CD4-positive, alpha-beta T cell treated with Interleukin-12 subunit alpha and Interleukin-12 subunit beta, for 1 hour (primary cell): ENCODE data around the gene NLRP2B.
"Not testable (repeated sequence)": the region's sequence is repeated elsewhere in the genome, so short reads cannot be mapped to it uniquely, and the experiment has no call there.

Source experiments
- DNase-seq: peaks from one replicate; pipeline ENCODE4 v3.0.0-alpha.2; 2020

NLRP2B gene

GRCh38 chrX:57680160-57680559 lies at the start of gene NLRP2B:
TSS of gene NLRP2B (minus strand) at chrX:57680260.
- no peak for DNase-seq

GRCh38 chrX:57725995-57726394 lies 45.9 kb upstream of the NLRP2B start:
- not testable (repeated sequence) for DNase-seq

- no peak for DNase-seq
Observed at GRCh38 chrX:57681341-57681740, 1.3 kb upstream of the NLRP2B start.

GRCh38 chrX:57678686-57679428 lies 1.2 kb downstream of the NLRP2B start:
- DNase-seq = no peak

GRCh38 chrX:57677132-57677858 lies 2.8 kb downstream of the NLRP2B start:
- no peak for DNase-seq

- no peak for DNase-seq
Observed at GRCh38 chrX:57675320-57675719, 4.7 kb downstream of the NLRP2B start.

- DNase-seq = no peak
Observed at GRCh38 chrX:57674861-57675260, 5.2 kb downstream of the NLRP2B start.

GRCh38 chrX:57669961-57670360 lies 10.1 kb downstream of the NLRP2B start:
- DNase-seq = no peak

- no peak for DNase-seq
Observed at GRCh38 chrX:57667010-57667409, 13.1 kb downstream of the NLRP2B start.

GRCh38 chrX:57655065-57655464 lies 25.0 kb downstream of the NLRP2B start:
- no peak for DNase-seq

GRCh38 chrX:57652705-57653104 lies 27.4 kb downstream of the NLRP2B start:
- no peak for DNase-seq

- DNase-seq = no peak
Observed at GRCh38 chrX:57651169-57651919, 28.7 kb downstream of the NLRP2B start.

- DNase-seq = no peak
Observed at GRCh38 chrX:57647020-57647419, 33.0 kb downstream of the NLRP2B start.

GRCh38 chrX:57643698-57644097 lies 36.4 kb downstream of the NLRP2B start:
- DNase-seq = no peak

- no peak for DNase-seq
Observed at GRCh38 chrX:57641338-57641737, 38.7 kb downstream of the NLRP2B start.

- DNase-seq = no peak
Observed at GRCh38 chrX:57640674-57641016, 39.4 kb downstream of the NLRP2B start.

- DNase-seq = not testable (repeated sequence)
Observed at GRCh38 chrX:57629438-57629837, 50.6 kb downstream of the NLRP2B start.
